GM12878 (cell line): ENCODE results near the gene FXN.

Source experiments
- CTCF ChIP-seq, 3 experiments: IDR thresholded peaks in 2 of 3; conservative IDR thresholded peaks in 1 of 3; 2 replicates each; pipeline ENCODE4 v1.5.1; 2011; ENCODE audit warnings: low read depth in 3 of 3, low read length in 3 of 3, mild to moderate bottlenecking in 3 of 3, control low read depth in 2 of 3, moderate library complexity in 2 of 3, inconsistent platforms in 1 of 3, mixed read lengths in 1 of 3; ENCODE audit not compliant: control insufficient read depth in 2 of 3, insufficient read depth in 1 of 3; ENCODE audit errors: extremely low read depth in 1 of 3
- EZH2 ChIP-seq: IDR thresholded peaks from 2 replicates; pipeline ENCODE4 v1.6.1; 2012; ENCODE audit warnings: low read depth, mild to moderate bottlenecking, control low read depth, inconsistent platforms, low read length, borderline replicate concordance; ENCODE audit not compliant: control insufficient read depth
- KDM1A ChIP-seq: fragments of 200-600 bp; sonication (generic); IDR thresholded peaks from 2 replicates; pipeline ENCODE4 v1.6.1; 2016; ENCODE audit warnings: borderline replicate concordance
- POLR2A ChIP-seq: IDR thresholded peaks from 2 replicates; pipeline ENCODE4 v1.6.1; 2011; ENCODE audit warnings: low read depth, mild to moderate bottlenecking, low read length
- POLR2AphosphoS5 ChIP-seq: IDR thresholded peaks from 2 replicates; pipeline ENCODE4 v1.6.1; 2011; ENCODE audit warnings: mild to moderate bottlenecking, low read length, inconsistent platforms
- RAD21 ChIP-seq: IDR thresholded peaks from 2 replicates; pipeline ENCODE4 v1.6.1; 2011; ENCODE audit warnings: mild to moderate bottlenecking, low read depth, low read length, moderate library complexity; ENCODE audit not compliant: insufficient read depth
- SMAD1 ChIP-seq: fragments of 450-650 bp; IDR thresholded peaks from 2 replicates; pipeline ENCODE4 v1.6.1; 2018; ENCODE audit warnings: mild to moderate bottlenecking, low read depth; ENCODE audit not compliant: partially characterized antibody
- SP1 ChIP-seq: IDR thresholded peaks from one replicate; pipeline ENCODE4 v1.6.1; 2011; ENCODE audit warnings: low read depth, low read length
- YY1 ChIP-seq: IDR thresholded peaks from 2 replicates; pipeline ENCODE4 v1.6.1; 2011; ENCODE audit warnings: low read depth, mild to moderate bottlenecking, low read length
- ZSCAN29 ChIP-seq: fragments of 450-650 bp; IDR thresholded peaks from 2 replicates; pipeline ENCODE4 v1.6.1; 2017; ENCODE audit warnings: mild to moderate bottlenecking, moderate library complexity
- TF ChIP-seq, protein P1 (sequence below): fragments of 450-650 bp; IDR thresholded peaks from 2 replicates; pipeline ENCODE4 v1.6.1; 2017; ENCODE audit warnings: mild to moderate bottlenecking

DNA sequence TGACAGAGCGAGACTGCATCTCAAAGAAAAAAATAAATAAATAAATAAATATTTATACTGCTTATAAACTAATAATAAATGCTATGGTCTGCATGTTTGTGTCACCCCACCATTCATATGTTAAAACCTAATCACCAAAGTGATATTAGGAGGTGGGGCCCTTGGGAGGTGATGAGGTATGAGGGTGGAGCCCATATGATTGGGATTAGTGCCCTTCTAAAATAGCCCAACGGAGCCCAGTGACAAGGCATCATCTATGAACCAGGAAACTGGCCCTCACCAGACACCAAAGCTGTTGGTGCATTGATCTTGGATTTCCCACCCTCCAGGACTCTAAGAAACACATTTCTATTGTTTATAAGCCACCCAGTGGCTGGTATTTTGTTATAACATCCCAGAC, 5.1 kb downstream of the FXN start:
- TF ChIP-seq POLR2AphosphoS5 (no peak), POLR2A (no peak), YY1 (no peak), KDM1A (no peak), CTCF (IDR thresholded peaks at IDR 0.05 in 2 of 3, conservative IDR thresholded peaks at IDR 0.05 in 1 of 3; ENCODE audit: control insufficient read depth in 2 of 3, extremely low read depth in 1 of 3, insufficient read depth in 1 of 3, low read depth in 3 of 3, low read length in 3 of 3) (no peak), EZH2 (no peak), RAD21 (no peak), SMAD1 (no peak), ZSCAN29 (no peak), SP1 (no peak)
- TF ChIP-seq, protein P1, sequence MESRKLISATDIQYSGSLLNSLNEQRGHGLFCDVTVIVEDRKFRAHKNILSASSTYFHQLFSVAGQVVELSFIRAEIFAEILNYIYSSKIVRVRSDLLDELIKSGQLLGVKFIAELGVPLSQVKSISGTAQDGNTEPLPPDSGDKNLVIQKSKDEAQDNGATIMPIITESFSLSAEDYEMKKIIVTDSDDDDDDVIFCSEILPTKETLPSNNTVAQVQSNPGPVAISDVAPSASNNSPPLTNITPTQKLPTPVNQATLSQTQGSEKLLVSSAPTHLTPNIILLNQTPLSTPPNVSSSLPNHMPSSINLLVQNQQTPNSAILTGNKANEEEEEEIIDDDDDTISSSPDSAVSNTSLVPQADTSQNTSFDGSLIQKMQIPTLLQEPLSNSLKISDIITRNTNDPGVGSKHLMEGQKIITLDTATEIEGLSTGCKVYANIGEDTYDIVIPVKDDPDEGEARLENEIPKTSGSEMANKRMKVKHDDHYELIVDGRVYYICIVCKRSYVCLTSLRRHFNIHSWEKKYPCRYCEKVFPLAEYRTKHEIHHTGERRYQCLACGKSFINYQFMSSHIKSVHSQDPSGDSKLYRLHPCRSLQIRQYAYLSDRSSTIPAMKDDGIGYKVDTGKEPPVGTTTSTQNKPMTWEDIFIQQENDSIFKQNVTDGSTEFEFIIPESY: no peak
